ENCODE measurements around the gene TSC22D2. TPM values are rescaled to one million over a fixed set of nuclear protein-coding genes. Genes with fewer than 3 reads are reported as not detected.

TSC22D2 gene
- total RNA-seq, 1 experiment from 2014 or later, result 49.7 TPM

DNA sequence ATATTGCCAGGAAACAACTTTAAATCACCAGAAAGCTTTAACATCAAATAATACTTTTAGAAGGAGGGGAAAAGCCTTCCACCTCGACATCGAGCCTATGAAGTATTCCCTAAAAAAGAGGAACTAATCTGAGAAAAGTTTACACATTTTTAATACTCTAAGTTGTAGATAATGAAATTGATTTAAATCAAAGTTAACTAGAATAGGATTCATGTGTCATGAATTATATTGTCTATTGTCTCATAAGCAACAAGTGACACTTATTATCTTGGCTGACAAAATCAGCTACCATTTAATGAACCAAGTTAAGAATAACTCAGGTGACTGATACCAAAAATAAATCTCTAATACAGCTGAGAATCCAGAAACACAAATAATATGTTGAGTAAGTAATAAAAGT is 56.6 kb downstream of the TSC22D2 start:
- CTCF ChIA-PET, result no interaction called here
- Mint-ChIP-seq H3K9me3 (ENCODE audit: low read depth, unreplicated experiment) (no peaks in the 10 kb centered on the region), H3K36me3 (ENCODE audit: insufficient read depth, unreplicated experiment) (peaks cover 6% of the 10 kb centered on the region), H3K4me3 (ENCODE audit: low read depth, unreplicated experiment) (no peak overlapping the region), H3K4me1 (ENCODE audit: low read depth, unreplicated experiment) (peaks cover 37% of the 10 kb centered on the region), H3K27me3 (ENCODE audit: unreplicated experiment) (no peaks in the 10 kb centered on the region), H3K27ac (ENCODE audit: unreplicated experiment) (no peak overlapping the region)
- BruUV-seq (replicated peaks), result no TSS peak
- DNase-seq, result no peak
- intact Hi-C loops (cut with micrococcal nuclease; ENCODE audit: unreplicated experiment), result no loop called here
- TF ChIP-seq, protein P1, sequence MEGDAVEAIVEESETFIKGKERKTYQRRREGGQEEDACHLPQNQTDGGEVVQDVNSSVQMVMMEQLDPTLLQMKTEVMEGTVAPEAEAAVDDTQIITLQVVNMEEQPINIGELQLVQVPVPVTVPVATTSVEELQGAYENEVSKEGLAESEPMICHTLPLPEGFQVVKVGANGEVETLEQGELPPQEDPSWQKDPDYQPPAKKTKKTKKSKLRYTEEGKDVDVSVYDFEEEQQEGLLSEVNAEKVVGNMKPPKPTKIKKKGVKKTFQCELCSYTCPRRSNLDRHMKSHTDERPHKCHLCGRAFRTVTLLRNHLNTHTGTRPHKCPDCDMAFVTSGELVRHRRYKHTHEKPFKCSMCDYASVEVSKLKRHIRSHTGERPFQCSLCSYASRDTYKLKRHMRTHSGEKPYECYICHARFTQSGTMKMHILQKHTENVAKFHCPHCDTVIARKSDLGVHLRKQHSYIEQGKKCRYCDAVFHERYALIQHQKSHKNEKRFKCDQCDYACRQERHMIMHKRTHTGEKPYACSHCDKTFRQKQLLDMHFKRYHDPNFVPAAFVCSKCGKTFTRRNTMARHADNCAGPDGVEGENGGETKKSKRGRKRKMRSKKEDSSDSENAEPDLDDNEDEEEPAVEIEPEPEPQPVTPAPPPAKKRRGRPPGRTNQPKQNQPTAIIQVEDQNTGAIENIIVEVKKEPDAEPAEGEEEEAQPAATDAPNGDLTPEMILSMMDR (IDR thresholded peaks at IDR 0.05; ENCODE audit: unreplicated experiment), result no peak

DNA sequence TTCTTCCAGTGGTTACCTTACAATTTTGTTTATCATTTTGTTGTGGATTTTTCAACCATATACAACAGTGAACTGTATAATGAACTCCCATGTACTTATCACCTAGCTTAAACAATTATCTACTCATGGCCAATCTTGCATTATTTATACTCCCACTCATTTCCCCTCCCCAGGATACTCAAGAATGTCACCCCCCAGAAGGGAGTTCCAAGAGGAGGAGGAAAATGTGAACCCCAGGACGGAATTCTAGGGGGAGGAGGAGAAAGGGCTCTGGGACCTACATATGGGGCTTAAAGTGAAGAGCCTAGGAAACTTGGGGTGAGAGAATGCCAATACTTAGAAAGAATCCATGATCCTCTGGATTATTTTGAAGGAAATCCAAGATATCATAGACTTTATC is 59.3 kb downstream of the TSC22D2 start:
- no peaks in the 10 kb centered on the region for H3K9me3 Mint-ChIP-seq (ENCODE audit: low read depth, unreplicated experiment)
- no peak overlapping the region for H3K4me3 Mint-ChIP-seq (ENCODE audit: low read depth, unreplicated experiment)
- CTCF ChIA-PET, result no interaction called here
- no peak overlapping the region for H3K27ac Mint-ChIP-seq (ENCODE audit: unreplicated experiment)
- TF ChIP-seq, protein P1 (IDR thresholded peaks at IDR 0.05; ENCODE audit: unreplicated experiment), result no peak
- H3K27me3 Mint-ChIP-seq (ENCODE audit: unreplicated experiment), result no peaks in the 10 kb centered on the region
- H3K4me1 Mint-ChIP-seq (ENCODE audit: low read depth, unreplicated experiment), result peaks cover 37% of the 10 kb centered on the region
- BruUV-seq (replicated peaks), result no TSS peak
- no peak for DNase-seq
- peaks cover 6% of the 10 kb centered on the region for H3K36me3 Mint-ChIP-seq (ENCODE audit: insufficient read depth, unreplicated experiment)
- intact Hi-C loops (cut with micrococcal nuclease; ENCODE audit: unreplicated experiment), result no loop called here

- H3K27me3 Mint-ChIP-seq (ENCODE audit: unreplicated experiment), result no peaks in the 10 kb centered on the region
- H3K9me3 Mint-ChIP-seq (ENCODE audit: low read depth, unreplicated experiment), result no peaks in the 10 kb centered on the region
- CTCF ChIA-PET, result interaction anchor here (0.7 to 2.1 kb wide), 5 partner anchors 10 to 60 kb away, joined by 3 to 7 read pairs (median 4); no protein-coding TSS in a partner anchor
- TF ChIP-seq, protein P1 (IDR thresholded peaks at IDR 0.05; ENCODE audit: unreplicated experiment), result no peak
- H3K27ac Mint-ChIP-seq (ENCODE audit: unreplicated experiment), result peak overlapping the region; percentile 81
- BruUV-seq (replicated peaks), result TSS peak; percentile 85
- H3K4me3 Mint-ChIP-seq (ENCODE audit: low read depth, unreplicated experiment), result peak overlapping the region; percentile 43
- peak; percentile 65 for DNase-seq
- H3K4me1 Mint-ChIP-seq (ENCODE audit: low read depth, unreplicated experiment), result peaks cover 39% of the 10 kb centered on the region
- intact Hi-C loops (cut with micrococcal nuclease; ENCODE audit: unreplicated experiment), result no loop called here
- H3K36me3 Mint-ChIP-seq (ENCODE audit: insufficient read depth, unreplicated experiment), result peaks cover 6% of the 10 kb centered on the region
Measured at GRCh38 chr3:150469031-150469930, 61.2 kb downstream of the TSC22D2 start.

DNA sequence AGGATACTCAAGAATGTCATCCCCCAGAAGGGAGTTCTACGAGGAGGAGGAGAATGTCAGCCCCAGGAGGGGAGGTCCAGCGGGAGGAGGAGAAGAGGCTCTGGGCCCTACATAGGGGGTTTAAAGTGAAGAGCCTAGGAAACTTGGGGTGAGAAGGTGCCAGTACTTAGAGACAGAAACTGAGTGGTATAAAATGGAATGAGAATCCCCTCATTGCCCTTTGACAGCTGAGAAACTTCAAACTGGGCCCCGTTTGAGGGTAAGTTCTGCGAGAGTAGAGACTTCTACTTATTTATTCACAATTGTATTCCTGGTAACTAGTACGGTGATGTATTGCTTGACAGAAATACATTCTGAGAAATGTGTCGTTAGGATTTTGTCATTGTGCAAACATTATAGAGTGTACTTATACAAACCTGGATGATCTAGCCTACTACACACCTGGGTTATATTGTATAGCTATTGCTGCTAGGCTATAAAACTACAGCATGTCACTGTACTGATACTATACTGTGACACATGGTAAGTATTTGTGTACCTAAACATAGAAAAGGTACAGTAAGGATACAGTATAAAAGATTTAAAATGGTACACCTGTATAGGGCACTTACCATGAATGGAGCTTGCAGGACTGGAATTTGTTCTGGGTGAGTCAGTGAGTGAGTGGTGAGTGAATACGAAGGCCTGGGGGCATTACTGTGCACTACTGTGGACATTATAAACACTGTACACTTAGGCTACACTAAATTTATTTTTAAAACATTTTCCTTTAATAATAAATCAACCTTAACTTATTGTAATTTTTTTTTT is 62.0 kb downstream of the TSC22D2 start:
- CTCF ChIA-PET, result interaction anchor here (0.6 to 2.1 kb wide), 10 partner anchors 9 to 937 kb away, joined by 3 to 7 read pairs (median 4); no protein-coding TSS in a partner anchor
- Mint-ChIP-seq H3K27ac (ENCODE audit: unreplicated experiment) (peak overlapping the region; percentile 81), H3K36me3 (ENCODE audit: insufficient read depth, unreplicated experiment) (peaks cover 6% of the 10 kb centered on the region), H3K27me3 (ENCODE audit: unreplicated experiment) (no peaks in the 10 kb centered on the region), H3K4me1 (ENCODE audit: low read depth, unreplicated experiment) (peaks cover 39% of the 10 kb centered on the region), H3K9me3 (ENCODE audit: low read depth, unreplicated experiment) (no peaks in the 10 kb centered on the region), H3K4me3 (ENCODE audit: low read depth, unreplicated experiment) (peak overlapping the region; percentile 43)
- intact Hi-C loops (cut with micrococcal nuclease; ENCODE audit: unreplicated experiment), result loop anchor here (2.0 to 5.0 kb wide), 3 partner anchors 59 to 123 kb away; no protein-coding TSS in a partner anchor
- TSS peak; percentile 69 for BruUV-seq (replicated peaks)
- DNase-seq, result peak; percentile 67
- TF ChIP-seq, protein P1 (IDR thresholded peaks at IDR 0.05; ENCODE audit: unreplicated experiment), result no peak

Data from Calu3 (cell line).